Measurements from ENCODE around the gene GRIK4. TPM values are rescaled to one million over a fixed set of nuclear protein-coding genes. Genes with fewer than 3 reads are reported as not detected.

GRIK4 gene
- total and polyA plus RNA-seq, 8 donors: 0.06 to 0.31 TPM; not detected in 6

DNA sequence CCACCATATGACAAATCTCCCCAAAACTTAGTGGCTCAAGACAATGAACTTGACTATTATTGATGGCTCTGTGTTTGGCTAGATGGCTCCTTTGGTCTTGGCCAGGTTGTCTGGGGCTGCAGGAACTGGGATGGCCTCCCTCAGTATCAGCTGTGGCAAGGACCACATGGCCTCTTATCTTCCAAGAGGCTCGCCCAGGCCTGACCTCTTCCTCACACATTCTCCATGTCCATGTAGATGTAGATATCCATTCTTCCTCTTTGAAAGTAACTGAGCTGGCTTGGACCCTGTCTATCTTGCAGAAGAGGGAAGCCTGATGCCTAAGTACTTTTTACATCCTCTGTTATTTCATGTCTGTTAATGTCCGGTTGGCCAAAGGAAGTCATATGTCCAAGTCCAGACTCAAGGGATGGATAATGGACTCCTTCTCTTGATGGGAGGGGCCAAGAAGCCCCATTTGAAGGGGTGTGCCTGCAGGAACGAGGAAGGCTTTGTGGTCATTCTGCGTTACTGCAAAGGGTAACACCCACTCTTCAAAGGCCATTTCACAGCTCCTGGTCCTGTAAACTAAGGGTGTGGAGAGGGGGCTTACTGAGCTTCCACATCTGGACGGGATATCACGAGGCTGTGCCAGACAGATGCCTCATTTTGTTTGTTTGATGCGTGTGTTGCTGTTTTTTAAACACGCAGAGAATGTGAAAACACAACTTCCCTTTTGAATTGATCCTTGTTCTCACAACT is 87.1 kb downstream of the GRIK4 start:
- TF ChIP-seq POLR2A (IDR thresholded peaks at IDR 0.05): no peak
- TF ChIP-seq EP300 (IDR thresholded peaks at IDR 0.05): no peak
- TF ChIP-seq POLR2AphosphoS5 (IDR thresholded peaks at IDR 0.05): no peak
- TF ChIP-seq, protein P1, sequence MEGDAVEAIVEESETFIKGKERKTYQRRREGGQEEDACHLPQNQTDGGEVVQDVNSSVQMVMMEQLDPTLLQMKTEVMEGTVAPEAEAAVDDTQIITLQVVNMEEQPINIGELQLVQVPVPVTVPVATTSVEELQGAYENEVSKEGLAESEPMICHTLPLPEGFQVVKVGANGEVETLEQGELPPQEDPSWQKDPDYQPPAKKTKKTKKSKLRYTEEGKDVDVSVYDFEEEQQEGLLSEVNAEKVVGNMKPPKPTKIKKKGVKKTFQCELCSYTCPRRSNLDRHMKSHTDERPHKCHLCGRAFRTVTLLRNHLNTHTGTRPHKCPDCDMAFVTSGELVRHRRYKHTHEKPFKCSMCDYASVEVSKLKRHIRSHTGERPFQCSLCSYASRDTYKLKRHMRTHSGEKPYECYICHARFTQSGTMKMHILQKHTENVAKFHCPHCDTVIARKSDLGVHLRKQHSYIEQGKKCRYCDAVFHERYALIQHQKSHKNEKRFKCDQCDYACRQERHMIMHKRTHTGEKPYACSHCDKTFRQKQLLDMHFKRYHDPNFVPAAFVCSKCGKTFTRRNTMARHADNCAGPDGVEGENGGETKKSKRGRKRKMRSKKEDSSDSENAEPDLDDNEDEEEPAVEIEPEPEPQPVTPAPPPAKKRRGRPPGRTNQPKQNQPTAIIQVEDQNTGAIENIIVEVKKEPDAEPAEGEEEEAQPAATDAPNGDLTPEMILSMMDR (IDR thresholded peaks at IDR 0.05): no peak
- intact Hi-C loops (cut with DNase I; ENCODE audit: low total_unique reads): no loop called here
- Histone ChIP-seq H3K27me3 (peaks cover 0 to 20% (median 0%) of the 10 kb centered on the region in 3 donors), H3K9me3 (no peaks in the 10 kb centered on the region), H3K27ac (no peak overlapping the region), H3K4me3 (no peak overlapping the region), H3K36me3 (no peaks in the 10 kb centered on the region), H3K4me1 (no peaks in the 10 kb centered on the region)
- 61 to 70% (median 66%) methylated on average over 8 of the region's 8 CpGs for WGBS, 5 donors
- DNase-seq: no peak

DNA sequence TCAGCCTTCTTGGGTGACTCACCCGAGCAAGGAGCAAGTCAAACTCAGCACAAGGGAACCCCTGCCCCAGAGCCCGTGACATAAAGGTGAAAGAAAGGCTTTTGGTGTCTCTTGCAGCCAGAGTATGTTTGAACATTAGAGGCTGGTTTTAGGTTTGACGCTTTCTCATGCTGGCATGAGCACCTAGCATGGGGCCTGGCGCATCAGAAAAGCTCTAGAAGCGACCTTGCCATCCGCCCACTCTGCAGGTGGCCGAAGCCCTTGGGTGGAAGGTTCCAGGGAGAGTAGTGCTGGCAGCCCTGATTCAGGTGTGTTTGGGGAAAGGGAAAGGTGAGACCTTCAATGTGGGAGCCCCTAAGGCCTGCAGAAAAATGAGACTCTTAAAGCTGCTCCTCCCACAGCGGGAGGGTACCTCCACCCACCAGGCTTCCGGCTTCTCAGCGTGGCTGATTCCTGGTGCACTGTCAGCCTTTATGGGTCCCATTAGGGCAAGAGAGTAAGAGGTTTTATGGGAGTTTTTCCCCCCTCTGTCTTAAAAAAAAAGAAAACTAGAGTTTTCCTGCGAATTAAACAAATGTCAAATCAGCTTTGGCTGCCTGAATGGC is 88.4 kb downstream of the GRIK4 start:
- no peak overlapping the region for H3K4me3 ChIP-seq
- no peaks in the 10 kb centered on the region for H3K4me1 ChIP-seq
- no peak overlapping the region for H3K27ac ChIP-seq
- TF ChIP-seq POLR2A (IDR thresholded peaks at IDR 0.05) (no peak), POLR2AphosphoS5 (IDR thresholded peaks at IDR 0.05) (no peak), EP300 (IDR thresholded peaks at IDR 0.05) (no peak)
- TF ChIP-seq, protein P1 (IDR thresholded peaks at IDR 0.05): no peak
- 78 to 84% (median 81%) methylated on average over 11 of the region's 11 CpGs for WGBS, 5 donors
- H3K36me3 ChIP-seq: no peaks in the 10 kb centered on the region
- no peak for DNase-seq
- peaks cover 0 to 20% (median 0%) of the 10 kb centered on the region in 3 donors for H3K27me3 ChIP-seq
- H3K9me3 ChIP-seq: no peaks in the 10 kb centered on the region
- intact Hi-C loops (cut with DNase I; ENCODE audit: low total_unique reads): no loop called here

DNA sequence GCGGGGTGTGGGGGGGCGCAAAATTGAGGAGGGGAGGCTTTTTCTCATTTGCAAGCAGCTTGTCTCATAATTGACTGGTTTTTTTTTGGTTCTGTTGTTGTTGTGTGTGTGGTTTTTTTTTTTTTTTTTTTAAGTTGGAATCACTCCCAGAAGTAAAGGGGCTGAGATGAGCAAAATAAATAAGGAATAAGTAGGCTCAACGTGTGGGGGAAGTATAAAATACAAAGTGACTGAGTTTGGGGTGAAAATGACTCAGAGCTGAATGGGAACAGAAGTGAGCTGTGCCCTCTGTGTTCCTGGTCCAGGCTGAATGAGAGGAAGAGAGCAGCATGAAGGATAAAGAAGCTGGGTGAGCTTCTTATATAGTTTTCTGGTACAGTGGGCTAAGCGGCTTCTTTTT is 90.0 kb downstream of the GRIK4 start:
- Histone ChIP-seq H3K27me3 (peaks cover 0 to 20% (median 0%) of the 10 kb centered on the region in 3 donors), H3K36me3 (no peaks in the 10 kb centered on the region), H3K9me3 (no peaks in the 10 kb centered on the region), H3K4me3 (no peak overlapping the region), H3K4me1 (no peaks in the 10 kb centered on the region), H3K27ac (no peak overlapping the region)
- TF ChIP-seq POLR2AphosphoS5 (IDR thresholded peaks at IDR 0.05): no peak
- no peak for TF ChIP-seq EP300 (IDR thresholded peaks at IDR 0.05)
- TF ChIP-seq, protein P1 (IDR thresholded peaks at IDR 0.05): no peak
- no peak for TF ChIP-seq POLR2A (IDR thresholded peaks at IDR 0.05)
- WGBS, 5 donors: 55 to 72% (median 65%) methylated on average over 4 of the region's 4 CpGs
- peak in 1 of 2 donors; percentile 24 for DNase-seq
- intact Hi-C loops (cut with DNase I; ENCODE audit: low total_unique reads): no loop called here

DNA sequence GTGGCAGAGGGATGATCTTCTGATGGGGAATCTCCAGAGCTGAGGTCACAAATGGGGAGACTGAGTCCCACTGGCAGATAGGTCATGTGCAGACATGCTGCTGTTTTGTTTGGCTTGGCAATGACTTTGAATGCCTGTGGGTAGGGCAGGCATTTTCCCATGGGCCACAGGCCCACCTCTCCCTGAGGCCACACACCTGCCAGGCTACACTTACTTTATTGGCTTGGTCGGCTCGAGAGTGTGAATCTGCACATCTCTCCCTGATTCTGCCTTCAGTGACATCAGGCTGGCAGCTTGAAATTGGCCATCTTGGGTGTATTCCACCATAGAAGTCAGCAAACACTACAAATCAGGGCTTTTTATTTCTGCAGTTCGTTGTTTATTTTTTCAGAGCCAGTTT is 91.5 kb downstream of the GRIK4 start:
- Histone ChIP-seq H3K4me3 (no peak overlapping the region), H3K9me3 (no peaks in the 10 kb centered on the region), H3K4me1 (no peaks in the 10 kb centered on the region), H3K27me3 (peaks cover 0 to 12% (median 0%) of the 10 kb centered on the region in 3 donors), H3K36me3 (no peaks in the 10 kb centered on the region), H3K27ac (no peak overlapping the region)
- WGBS, 5 donors: 81 to 94% (median 86%) methylated on average over 3 of the region's 3 CpGs
- intact Hi-C loops (cut with DNase I; ENCODE audit: low total_unique reads): no loop called here
- no peak for DNase-seq
- TF ChIP-seq EP300 (IDR thresholded peaks at IDR 0.05) (no peak), POLR2A (IDR thresholded peaks at IDR 0.05) (no peak), POLR2AphosphoS5 (IDR thresholded peaks at IDR 0.05) (no peak)
- TF ChIP-seq, protein P1 (IDR thresholded peaks at IDR 0.05): no peak
